Astrocyte (in vitro differentiated cells and primary cell): ENCODE results near the gene SEMA4D. TPM values are rescaled to one million over a fixed set of nuclear protein-coding genes. Genes with fewer than 3 reads are reported as not detected.
"Not testable (repeated sequence)": the region's sequence is repeated elsewhere in the genome, so short reads cannot be mapped to it uniquely, and the experiment has no call there.

Source experiments
- DNase-seq: peaks from one replicate; pipeline ENCODE4 v3.0.0-alpha.2; 2010; ENCODE audit warnings: low read depth
- FAIRE-seq: peaks from 2 replicates; lab custom pipeline; 2011; peaks lifted over from hg19 to GRCh38; lab: Jason Lieb, UNC
- H2AFZ ChIP-seq: 2 replicates; pipeline ENCODE4 v1.6.0; 2012; ENCODE audit warnings: low read depth, low read length, inconsistent platforms
- H3K27ac ChIP-seq: 2 replicates; pipeline ENCODE4 v1.5.1; 2011; ENCODE audit warnings: low read depth, low read length, inconsistent platforms
- H3K27me3 ChIP-seq: 2 replicates; pipeline ENCODE4 v1.6.0; 2011; ENCODE audit warnings: low read length, inconsistent platforms; ENCODE audit not compliant: insufficient read depth
- H3K36me3 ChIP-seq: 2 replicates; pipeline ENCODE4 v1.5.1; 2011; ENCODE audit warnings: low read length, inconsistent platforms; ENCODE audit not compliant: insufficient read depth
- H3K4me1 ChIP-seq: 2 replicates; pipeline ENCODE4 v1.5.1; 2011; ENCODE audit warnings: low read length, inconsistent platforms; ENCODE audit not compliant: insufficient read depth
- H3K4me2 ChIP-seq: 2 replicates; pipeline ENCODE4 v1.6.0; 2012; ENCODE audit warnings: low read length, inconsistent platforms
- H3K4me3 ChIP-seq: 2 replicates; pipeline ENCODE4 v1.5.1; 2011; ENCODE audit warnings: low read depth, mild to moderate bottlenecking, low read length, inconsistent platforms; ENCODE audit not compliant: insufficient read depth
- H3K79me2 ChIP-seq: 2 replicates; pipeline ENCODE4 v1.6.0; 2012; ENCODE audit warnings: mild to moderate bottlenecking, low read length, inconsistent platforms; ENCODE audit not compliant: insufficient read depth
- H3K9ac ChIP-seq: 2 replicates; pipeline ENCODE4 v1.6.0; 2012; ENCODE audit warnings: mild to moderate bottlenecking, low read length, inconsistent platforms
- H3K9me3 ChIP-seq: 2 replicates; pipeline ENCODE4 v1.5.1; 2012; ENCODE audit warnings: low read depth, mild to moderate bottlenecking, low read length, inconsistent platforms; ENCODE audit not compliant: insufficient read depth
- H4K20me1 ChIP-seq: 2 replicates; pipeline ENCODE4 v1.6.0; 2012; ENCODE audit warnings: low read length, inconsistent platforms; ENCODE audit not compliant: insufficient read depth
- H3K27ac Mint-ChIP-seq: one replicate; pipeline ENCODE4 v1.8.0; 2021; ENCODE audit warnings: mild to moderate bottlenecking, mixed read lengths; ENCODE audit not compliant: unreplicated experiment
- H3K27me3 Mint-ChIP-seq: one replicate; pipeline ENCODE4 v1.8.0; 2021; ENCODE audit warnings: low read depth, mixed read lengths; ENCODE audit not compliant: unreplicated experiment
- H3K36me3 Mint-ChIP-seq: one replicate; pipeline ENCODE4 v1.8.0; 2021; ENCODE audit warnings: low read depth, mixed read lengths; ENCODE audit not compliant: unreplicated experiment
- H3K4me1 Mint-ChIP-seq: one replicate; pipeline ENCODE4 v1.8.0; 2021; ENCODE audit warnings: low read depth, mixed read lengths; ENCODE audit not compliant: unreplicated experiment
- H3K4me3 Mint-ChIP-seq: one replicate; pipeline ENCODE4 v1.8.0; 2021; ENCODE audit warnings: mild to moderate bottlenecking, moderate library complexity, mixed read lengths; ENCODE audit not compliant: unreplicated experiment
- H3K9me3 Mint-ChIP-seq: one replicate; pipeline ENCODE4 v1.8.0; 2021; ENCODE audit warnings: mild to moderate bottlenecking, mixed read lengths; ENCODE audit not compliant: unreplicated experiment
- EZH2 ChIP-seq: IDR thresholded peaks from 2 replicates; pipeline ENCODE4 v1.6.1; 2012; ENCODE audit warnings: mild to moderate bottlenecking, low read length, inconsistent platforms; ENCODE audit not compliant: insufficient read depth
- total RNA-seq: library from RNA; stranded (reverse); gene quantifications from 2 replicates; pipeline ENCODE4 v1.2.1, GENCODE V29; 2021
- TF ChIP-seq, protein P1 (sequence below): IDR thresholded peaks from 2 replicates; pipeline ENCODE4 v1.5.1; 2011; ENCODE audit warnings: low read depth, mild to moderate bottlenecking, inconsistent platforms, low read length, moderate library complexity; ENCODE audit not compliant: insufficient read depth

The SEMA4D gene
- total RNA-seq, 1 donor from 2014 or later = 6.2 TPM

DNA sequence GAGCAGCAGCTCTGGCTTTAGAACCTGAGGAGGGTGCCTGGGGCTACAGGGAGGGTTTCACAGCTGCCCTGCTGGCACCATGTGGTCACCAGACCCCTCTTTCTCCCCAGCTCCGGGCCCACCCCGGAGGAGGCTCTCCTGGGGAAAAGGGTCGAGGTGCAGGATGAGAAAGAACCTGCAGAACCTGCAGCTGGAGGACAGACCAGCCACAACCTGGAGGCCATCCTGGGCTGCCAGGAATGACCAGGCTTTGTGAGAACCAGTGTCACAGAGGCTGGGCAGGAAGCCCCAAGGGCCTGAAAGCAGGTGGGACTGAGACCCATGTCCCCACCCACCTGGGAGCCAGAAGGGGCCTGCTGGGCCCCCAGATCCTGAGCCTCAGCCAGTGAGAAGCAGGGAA, 23.0 kb downstream of the SEMA4D start:
- Mint-ChIP-seq H3K36me3 (no peaks in the 10 kb centered on the region), H3K27me3 (no peaks in the 10 kb centered on the region), H3K4me3 (no peak overlapping the region), H3K4me1 (peaks cover 30% of the 10 kb centered on the region), H3K27ac (no peak overlapping the region), H3K9me3 (peaks cover 2% of the 10 kb centered on the region)
- no peak overlapping the region for H3K9ac ChIP-seq
- H3K4me3 ChIP-seq = no peak overlapping the region
- no peaks in the 10 kb centered on the region for H3K9me3 ChIP-seq
- peaks cover 5% of the 10 kb centered on the region for H3K27me3 ChIP-seq
- no peaks in the 10 kb centered on the region for H3K79me2 ChIP-seq
- no peak for TF ChIP-seq EZH2
- TF ChIP-seq, protein P1, sequence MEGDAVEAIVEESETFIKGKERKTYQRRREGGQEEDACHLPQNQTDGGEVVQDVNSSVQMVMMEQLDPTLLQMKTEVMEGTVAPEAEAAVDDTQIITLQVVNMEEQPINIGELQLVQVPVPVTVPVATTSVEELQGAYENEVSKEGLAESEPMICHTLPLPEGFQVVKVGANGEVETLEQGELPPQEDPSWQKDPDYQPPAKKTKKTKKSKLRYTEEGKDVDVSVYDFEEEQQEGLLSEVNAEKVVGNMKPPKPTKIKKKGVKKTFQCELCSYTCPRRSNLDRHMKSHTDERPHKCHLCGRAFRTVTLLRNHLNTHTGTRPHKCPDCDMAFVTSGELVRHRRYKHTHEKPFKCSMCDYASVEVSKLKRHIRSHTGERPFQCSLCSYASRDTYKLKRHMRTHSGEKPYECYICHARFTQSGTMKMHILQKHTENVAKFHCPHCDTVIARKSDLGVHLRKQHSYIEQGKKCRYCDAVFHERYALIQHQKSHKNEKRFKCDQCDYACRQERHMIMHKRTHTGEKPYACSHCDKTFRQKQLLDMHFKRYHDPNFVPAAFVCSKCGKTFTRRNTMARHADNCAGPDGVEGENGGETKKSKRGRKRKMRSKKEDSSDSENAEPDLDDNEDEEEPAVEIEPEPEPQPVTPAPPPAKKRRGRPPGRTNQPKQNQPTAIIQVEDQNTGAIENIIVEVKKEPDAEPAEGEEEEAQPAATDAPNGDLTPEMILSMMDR = no peak
- FAIRE-seq (no peak), DNase-seq (no peak)
- H2AFZ ChIP-seq = no peak overlapping the region
- peaks cover 13% of the 10 kb centered on the region for H3K4me1 ChIP-seq
- H3K27ac ChIP-seq = no peak overlapping the region
- H4K20me1 ChIP-seq = no peaks in the 10 kb centered on the region
- H3K36me3 ChIP-seq = no peaks in the 10 kb centered on the region
- no peak overlapping the region for H3K4me2 ChIP-seq

DNA sequence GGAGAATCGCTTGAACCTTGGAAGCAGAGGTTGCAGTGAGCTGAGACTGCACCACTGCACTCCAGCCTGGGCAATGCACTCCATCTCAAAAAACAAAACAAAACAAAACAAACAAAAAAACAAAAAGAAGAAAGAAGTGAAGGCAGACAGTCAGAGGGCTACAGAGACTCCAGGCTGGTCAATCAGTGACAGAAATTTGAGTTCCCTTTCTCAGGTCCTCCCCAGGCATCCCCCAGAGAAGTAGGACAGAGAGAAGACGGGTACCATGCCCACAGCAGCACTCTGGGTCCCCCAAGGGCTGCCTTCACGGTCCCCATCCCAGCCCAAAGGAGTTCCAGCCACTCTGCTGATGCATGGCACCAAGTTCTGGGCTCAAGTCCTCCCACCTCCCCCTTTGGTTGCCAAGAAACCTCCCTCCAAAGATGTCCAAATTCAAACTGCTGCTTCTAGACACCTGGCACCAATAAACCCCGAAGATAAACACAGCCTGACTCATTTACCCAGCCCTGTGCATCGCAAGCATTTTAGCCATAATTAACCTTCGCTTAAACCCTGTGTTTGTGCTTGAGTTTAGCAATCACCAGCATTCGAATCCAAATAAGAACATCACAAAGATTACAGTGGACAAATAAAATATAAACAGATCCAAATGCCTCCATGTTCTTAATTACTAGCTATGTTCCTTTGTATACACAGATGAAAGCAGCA, 24.0 kb downstream of the SEMA4D start:
- Histone ChIP-seq H3K4me3 (no peak overlapping the region), H3K79me2 (no peaks in the 10 kb centered on the region), H3K36me3 (no peaks in the 10 kb centered on the region), H3K9ac (no peak overlapping the region), H3K4me1 (peaks cover 13% of the 10 kb centered on the region), H4K20me1 (no peaks in the 10 kb centered on the region), H3K27ac (no peak overlapping the region), H3K27me3 (peaks cover 5% of the 10 kb centered on the region), H3K4me2 (no peak overlapping the region), H3K9me3 (no peaks in the 10 kb centered on the region), H2AFZ (no peak overlapping the region)
- no peak overlapping the region for H3K4me3 Mint-ChIP-seq
- DNase-seq (peak; percentile 21), FAIRE-seq (no peak)
- H3K27ac Mint-ChIP-seq = no peak overlapping the region
- peaks cover 37% of the 10 kb centered on the region for H3K4me1 Mint-ChIP-seq
- peaks cover 2% of the 10 kb centered on the region for H3K9me3 Mint-ChIP-seq
- H3K36me3 Mint-ChIP-seq = no peaks in the 10 kb centered on the region
- H3K27me3 Mint-ChIP-seq = no peaks in the 10 kb centered on the region
- TF ChIP-seq, protein P1 = no peak
- no peak for TF ChIP-seq EZH2

DNA sequence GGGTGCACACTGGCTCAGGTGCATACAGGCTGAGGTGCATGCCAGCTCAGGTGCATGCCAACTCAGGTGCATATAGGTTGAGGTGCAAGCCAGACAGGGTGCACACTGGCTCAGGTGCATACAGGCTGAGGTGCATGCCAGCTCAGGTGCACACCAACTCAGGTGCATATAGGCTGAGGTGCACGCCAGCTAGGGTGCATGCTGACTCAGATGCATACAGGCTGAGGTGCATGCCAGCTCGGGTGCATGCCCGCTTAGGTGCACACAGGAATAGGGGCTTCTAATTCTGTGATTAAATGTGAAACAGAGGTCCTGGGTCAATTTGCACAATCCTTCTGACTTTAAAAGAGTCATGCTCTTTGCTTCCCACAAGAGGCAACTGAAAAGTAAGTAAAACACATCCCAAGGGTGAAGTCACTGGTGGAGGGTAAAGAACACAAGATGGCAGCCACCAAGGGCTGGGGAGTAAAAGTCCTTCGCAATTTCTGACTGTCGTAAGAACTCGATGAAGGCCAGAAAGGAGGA, 26.1 kb downstream of the SEMA4D start:
- not testable (repeated sequence) for H3K36me3 Mint-ChIP-seq

More for the DNA sequence above, 26.1 kb downstream of the SEMA4D start:
- peaks cover 31% of the 10 kb centered on the region for H3K4me1 Mint-ChIP-seq
- not testable (repeated sequence) for H4K20me1 ChIP-seq, DNase-seq, H3K79me2 ChIP-seq, H3K4me3 ChIP-seq, H3K4me2 ChIP-seq, H3K9me3 ChIP-seq, FAIRE-seq, H3K27ac Mint-ChIP-seq, H3K4me3 Mint-ChIP-seq, H3K4me1 ChIP-seq, H3K27ac ChIP-seq, H3K27me3 ChIP-seq, H3K9ac ChIP-seq, H2AFZ ChIP-seq, H3K27me3 Mint-ChIP-seq, H3K36me3 ChIP-seq, H3K9me3 Mint-ChIP-seq
